Stimulated activated naive B cell treated with anti-CD40 and anti-IgM and Interleukin-4, amounts not matched to agents 10 μg/mL and 1 μg/mL and 100 μg/mL, for 72 hours (primary cell): ENCODE measurements around the gene AGBL4.
"Not testable (repeated sequence)": the region's sequence is repeated elsewhere in the genome, so short reads cannot be mapped to it uniquely, and the experiment has no call there.

Source experiments
- ATAC-seq, 2 donors: fragments of 150-1000 bp; cut with Tn5 transposase; replicated peaks; 2 replicates each; pipeline ENCODE4 v1.10.0; 2021; ENCODE audit warnings: moderate library complexity in 1 of 2
- DNase-seq: peaks from one replicate; pipeline ENCODE4 v3.0.0; 2021
- H3K27ac Mint-ChIP-seq: one replicate; pipeline ENCODE4 v1.8.0; 2022; ENCODE audit warnings: mild to moderate bottlenecking, mixed read lengths
- H3K27me3 Mint-ChIP-seq, 2 donors: one replicate each; pipeline ENCODE4 v1.8.0; 2022; ENCODE audit warnings: mixed read lengths in 2 of 2
- H3K36me3 Mint-ChIP-seq, 2 donors: one replicate each; pipeline ENCODE4 v1.8.0; 2022; ENCODE audit warnings: mixed read lengths in 2 of 2, mild to moderate bottlenecking in 1 of 2
- H3K4me1 Mint-ChIP-seq, 2 donors: one replicate each; pipeline ENCODE4 v1.8.0; 2022; ENCODE audit warnings: mixed read lengths in 2 of 2, mild to moderate bottlenecking in 1 of 2
- H3K4me3 Mint-ChIP-seq, 2 donors: one replicate each; pipeline ENCODE4 v1.8.0; 2022; ENCODE audit warnings: mild to moderate bottlenecking in 2 of 2, mixed read lengths in 2 of 2, moderate library complexity in 1 of 2
- H3K9me3 Mint-ChIP-seq, 2 donors: one replicate each; pipeline ENCODE4 v1.8.0; 2022; ENCODE audit warnings: mixed read lengths in 2 of 2, mild to moderate bottlenecking in 1 of 2

Gene AGBL4

DNA sequence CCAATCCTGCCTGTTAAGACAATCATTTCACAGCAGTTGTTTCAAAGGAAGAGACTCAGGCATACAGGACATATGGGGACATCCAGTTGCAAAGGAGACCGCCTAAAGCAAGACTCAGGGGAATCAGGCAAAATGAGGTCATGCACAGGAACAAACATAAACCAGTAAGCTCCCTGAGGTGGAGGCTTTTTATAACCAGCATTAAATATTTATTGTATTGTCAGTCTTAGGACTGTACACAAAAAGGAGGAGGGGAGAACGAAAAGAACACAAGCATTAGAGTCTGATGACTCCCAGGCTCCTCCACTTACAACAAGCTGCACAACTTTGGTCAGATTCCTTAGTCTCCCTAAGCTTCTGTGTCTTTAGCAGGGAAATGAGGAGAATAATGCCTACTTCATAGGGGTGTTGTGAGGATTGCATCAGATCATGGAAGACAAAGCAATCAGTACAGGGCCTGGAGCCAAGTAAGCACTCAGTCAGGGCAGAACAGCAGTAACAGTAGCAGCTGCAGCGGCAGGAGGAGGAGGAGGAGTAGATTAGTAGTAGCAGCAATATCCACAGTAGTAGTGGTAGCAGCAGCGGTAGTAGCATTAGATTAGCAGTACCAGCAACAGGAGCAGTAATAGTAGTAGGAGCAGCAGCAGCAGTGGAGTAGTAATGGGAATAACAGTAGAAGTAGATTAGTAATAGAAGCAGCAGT is 1497.6 kb downstream of the AGBL4 start:
- no peak for DNase-seq
- no peak for ATAC-seq
- Mint-ChIP-seq H3K9me3 (no peaks in the 10 kb centered on the region), H3K27ac (no peak overlapping the region), H3K27me3 (peaks cover 16 to 26% of the 10 kb centered on the region in 2 donors), H3K36me3 (no peaks in the 10 kb centered on the region), H3K4me1 (no peaks in the 10 kb centered on the region), H3K4me3 (no peak overlapping the region)

DNA sequence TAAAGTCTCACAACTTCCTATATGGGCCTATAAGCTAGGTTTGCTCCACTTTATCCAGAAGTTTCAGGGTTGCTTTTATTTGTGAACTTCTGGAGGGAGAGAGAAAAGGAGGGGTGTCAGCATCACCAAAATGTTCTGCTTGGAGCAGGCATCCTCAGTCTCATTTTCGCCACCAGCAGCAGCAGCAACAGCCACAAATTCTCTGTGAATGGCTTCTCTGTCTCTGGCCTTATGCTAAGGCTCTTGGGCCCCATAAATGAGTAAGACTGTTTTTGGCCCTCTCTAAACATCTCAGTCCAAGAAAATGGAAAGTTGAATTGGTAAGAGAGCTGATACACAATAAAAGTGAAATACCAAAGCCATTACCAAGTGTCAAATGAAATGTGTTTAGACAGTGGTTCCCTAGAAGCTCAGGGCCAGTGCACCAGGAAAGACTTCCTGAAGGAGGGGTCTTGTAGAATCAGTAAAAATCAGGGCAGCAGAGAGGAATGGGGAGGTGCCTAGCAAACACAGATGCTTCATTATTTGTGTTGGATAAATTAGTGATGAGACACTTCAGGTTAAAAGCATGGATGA is 1498.8 kb downstream of the AGBL4 start:
- no peak overlapping the region for H3K27ac Mint-ChIP-seq
- H3K36me3 Mint-ChIP-seq = no peaks in the 10 kb centered on the region
- no peak overlapping the region for H3K4me3 Mint-ChIP-seq
- H3K4me1 Mint-ChIP-seq = no peaks in the 10 kb centered on the region
- H3K9me3 Mint-ChIP-seq = no peaks in the 10 kb centered on the region
- peaks cover 16 to 31% of the 10 kb centered on the region in 2 donors for H3K27me3 Mint-ChIP-seq
- no peak for ATAC-seq
- no peak for DNase-seq

DNA sequence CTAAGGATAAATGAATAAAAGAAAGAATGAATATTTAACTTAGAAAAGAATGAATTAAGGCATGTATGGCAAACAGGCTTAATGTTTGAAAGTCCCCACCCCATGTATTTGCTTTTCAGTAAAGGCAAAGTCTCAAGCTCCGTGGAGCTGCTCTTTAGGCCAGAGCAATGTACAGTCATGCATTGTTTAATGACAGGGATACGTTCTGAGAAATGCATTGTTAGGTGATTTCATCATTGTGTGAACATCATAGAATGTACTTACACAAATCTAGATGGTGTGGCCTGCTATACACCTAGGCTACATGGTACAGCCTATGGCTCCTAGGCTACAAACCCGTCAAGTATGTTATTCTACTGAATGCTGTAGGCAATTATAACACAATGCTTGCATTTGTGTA is 1500.2 kb downstream of the AGBL4 start:
- Mint-ChIP-seq H3K4me1 (no peaks in the 10 kb centered on the region), H3K27ac (no peak overlapping the region), H3K4me3 (no peak overlapping the region), H3K9me3 (no peaks in the 10 kb centered on the region), H3K36me3 (no peaks in the 10 kb centered on the region), H3K27me3 (peaks cover 17 to 30% of the 10 kb centered on the region in 2 donors)
- DNase-seq (no peak), ATAC-seq (no peak)

DNA sequence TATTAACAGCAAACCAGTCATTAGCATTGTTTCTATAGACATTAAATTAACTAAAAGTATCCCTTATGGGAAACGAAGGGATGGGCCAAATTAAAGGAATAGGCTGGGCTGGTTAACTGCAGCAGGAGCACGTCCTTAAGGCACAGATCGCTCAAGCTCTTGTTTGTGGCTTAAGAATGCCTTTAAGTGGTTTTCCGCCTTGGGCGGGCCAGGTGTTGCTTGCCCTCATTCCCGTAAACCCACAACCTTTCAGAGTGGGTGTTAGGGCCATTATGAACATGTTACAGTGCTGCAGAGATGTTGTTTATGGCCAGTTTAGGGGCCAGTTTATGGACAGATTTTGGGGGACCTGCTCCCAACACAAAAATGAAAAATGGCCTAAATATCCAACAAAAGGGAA is 1503.9 kb downstream of the AGBL4 start:
- not testable (repeated sequence) for H3K9me3 Mint-ChIP-seq, ATAC-seq, H3K27ac Mint-ChIP-seq, DNase-seq, H3K36me3 Mint-ChIP-seq, H3K4me1 Mint-ChIP-seq, H3K4me3 Mint-ChIP-seq
- peaks cover 7 to 16% of the 10 kb centered on the region in 2 donors for H3K27me3 Mint-ChIP-seq

DNA sequence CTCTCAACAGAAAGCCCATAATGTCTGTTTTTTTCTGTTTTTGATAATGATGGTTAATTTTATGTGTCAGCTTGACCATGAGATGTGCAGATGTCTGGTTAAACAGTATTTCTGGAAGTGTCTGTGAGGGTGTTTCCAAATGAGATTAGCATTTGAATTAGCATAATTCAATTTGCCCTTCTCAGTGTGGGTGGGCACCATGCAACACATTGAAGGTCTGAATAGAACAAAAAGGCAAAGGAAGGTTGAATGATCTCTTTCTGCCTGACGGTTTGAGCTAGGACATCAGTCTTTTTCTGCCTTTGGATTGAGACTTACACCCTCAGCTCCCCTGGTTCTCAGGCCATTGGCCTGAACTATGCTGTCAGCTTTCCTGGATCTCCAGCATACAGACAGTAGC is 1516.9 kb downstream of the AGBL4 start:
- H3K27ac Mint-ChIP-seq = no peak overlapping the region
- no peak overlapping the region for H3K4me3 Mint-ChIP-seq
- DNase-seq (no peak), ATAC-seq (no peak)
- no peaks in the 10 kb centered on the region for H3K9me3 Mint-ChIP-seq
- peaks cover 5 to 33% of the 10 kb centered on the region in 2 donors for H3K27me3 Mint-ChIP-seq
- no peaks in the 10 kb centered on the region for H3K36me3 Mint-ChIP-seq
- H3K4me1 Mint-ChIP-seq = no peaks in the 10 kb centered on the region

DNA sequence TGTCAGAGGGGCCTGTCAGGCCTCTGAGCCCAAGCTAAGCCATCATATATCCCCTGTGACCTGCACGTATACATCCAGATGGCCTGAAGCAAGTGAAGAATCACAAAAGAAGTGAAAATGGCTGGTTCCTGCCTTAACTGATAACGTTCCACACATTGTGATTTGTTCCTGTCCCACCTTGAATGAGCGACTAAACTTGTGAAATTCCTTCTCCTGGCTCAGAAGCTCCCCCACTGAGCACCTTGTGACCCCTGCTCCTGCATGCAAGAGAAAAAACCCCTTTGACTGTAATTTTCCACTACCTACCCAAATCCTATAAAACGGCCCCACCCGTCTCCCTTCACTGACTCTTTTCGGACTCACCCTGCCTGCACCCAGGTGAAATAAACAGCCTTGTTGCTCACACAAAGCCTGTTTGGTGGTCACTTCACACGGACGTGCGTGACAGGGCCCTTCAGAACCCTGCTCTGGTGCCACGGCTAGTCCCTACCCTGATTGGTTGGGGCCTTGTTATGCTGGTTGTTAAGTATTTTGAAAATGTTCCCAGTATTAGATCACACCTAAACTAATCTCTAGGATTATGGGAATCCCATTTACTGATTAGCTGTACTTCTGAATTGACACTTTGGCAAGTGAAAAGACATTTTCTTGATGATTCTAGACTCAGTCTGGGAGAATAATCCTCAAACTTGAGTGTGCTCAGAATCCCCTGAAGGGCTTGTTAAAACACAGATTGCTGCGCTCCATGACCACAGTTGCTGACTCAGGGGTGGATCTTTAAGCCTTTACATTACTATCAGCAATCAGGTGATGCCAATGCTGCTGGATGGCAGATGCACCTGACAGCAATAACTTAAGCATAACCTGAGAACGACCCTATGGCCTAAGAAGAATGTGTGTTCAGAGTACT is 1523.0 kb downstream of the AGBL4 start:
- Mint-ChIP-seq H3K27ac (no peak overlapping the region), H3K4me3 (no peak overlapping the region)
- no peak for ATAC-seq

DNA sequence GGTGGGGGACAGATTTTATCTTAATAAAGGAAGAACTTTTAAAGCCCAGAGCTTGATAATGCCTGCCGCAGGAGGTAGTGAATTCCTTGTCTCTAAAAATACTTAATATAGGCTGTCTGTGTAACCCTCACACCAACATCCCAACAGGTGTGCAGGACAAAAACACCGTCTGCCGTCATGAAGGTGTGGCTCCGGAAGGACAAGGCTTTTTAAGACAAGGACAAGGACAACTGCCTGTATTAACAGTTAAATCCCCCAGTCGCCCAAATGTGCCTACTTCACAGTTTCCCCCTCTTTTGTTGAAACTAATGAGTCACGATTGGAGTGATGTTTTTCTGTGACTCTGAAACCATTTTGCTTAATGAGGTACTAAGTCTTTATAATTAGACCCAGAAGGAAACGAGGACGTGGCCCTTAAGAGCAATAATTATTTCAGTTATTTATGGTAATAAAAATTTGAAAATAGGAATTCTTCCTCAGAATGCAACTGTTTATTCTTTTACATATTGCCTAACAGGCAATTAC is 1524.5 kb downstream of the AGBL4 start:
- H3K27ac Mint-ChIP-seq = no peak overlapping the region
- DNase-seq = no peak
- ATAC-seq = no peak
- no peaks in the 10 kb centered on the region for H3K36me3 Mint-ChIP-seq
- no peaks in the 10 kb centered on the region for H3K9me3 Mint-ChIP-seq
- no peak overlapping the region for H3K4me3 Mint-ChIP-seq
- peaks cover 4 to 9% of the 10 kb centered on the region in 2 donors for H3K4me1 Mint-ChIP-seq
- peaks cover 5 to 9% of the 10 kb centered on the region in 2 donors for H3K27me3 Mint-ChIP-seq

More for the DNA sequence above, 1523.0 kb downstream of the AGBL4 start:
- Mint-ChIP-seq H3K4me1 (peaks cover 4 to 9% of the 10 kb centered on the region in 2 donors), H3K36me3 (no peaks in the 10 kb centered on the region), H3K27me3 (peaks cover 5 to 9% of the 10 kb centered on the region in 2 donors), H3K9me3 (no peaks in the 10 kb centered on the region)
- no peak for DNase-seq

DNA sequence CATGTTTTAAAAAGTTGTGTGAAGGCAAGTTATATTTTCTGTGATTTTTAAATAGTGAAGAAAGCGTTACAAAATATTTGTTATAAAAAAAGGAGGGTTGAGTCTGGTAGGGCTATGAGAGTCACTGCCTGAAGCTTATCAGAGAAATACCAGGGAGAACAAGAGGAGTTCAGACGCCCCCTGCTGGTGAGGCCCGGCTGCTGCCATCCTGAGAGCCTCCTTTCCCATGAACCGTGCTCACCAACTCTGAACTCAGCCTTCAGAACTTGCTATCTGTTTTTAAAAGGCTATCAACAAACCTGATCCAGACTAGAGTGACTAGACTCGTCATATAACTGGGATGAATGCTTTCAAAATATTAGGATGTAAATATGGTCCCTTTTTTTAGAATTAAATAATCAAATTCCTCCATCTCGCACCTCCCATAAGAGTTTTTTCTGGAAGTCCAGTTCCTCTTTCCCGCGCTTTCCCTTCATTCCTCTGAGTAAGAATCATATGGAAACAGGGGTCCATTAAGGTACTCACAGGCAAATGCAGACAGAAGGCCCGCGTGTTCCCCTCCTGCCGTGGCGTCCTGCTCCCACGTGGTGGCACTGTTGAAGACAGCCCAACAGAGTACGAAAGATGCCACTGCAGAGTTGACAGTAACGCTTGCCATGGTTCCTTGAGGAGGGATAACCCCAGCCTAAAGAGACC is 1525.5 kb downstream of the AGBL4 start:
- H3K27ac Mint-ChIP-seq = no peak overlapping the region
- DNase-seq (peak; percentile 45), ATAC-seq (peak; percentile 94)
- no peaks in the 10 kb centered on the region for H3K36me3 Mint-ChIP-seq
- H3K4me1 Mint-ChIP-seq = peaks cover 4 to 9% of the 10 kb centered on the region in 2 donors
- H3K9me3 Mint-ChIP-seq = no peaks in the 10 kb centered on the region
- H3K27me3 Mint-ChIP-seq = peaks cover 5 to 9% of the 10 kb centered on the region in 2 donors
- H3K4me3 Mint-ChIP-seq = peak overlapping the region in 1 of 2 donors; percentile 23

DNA sequence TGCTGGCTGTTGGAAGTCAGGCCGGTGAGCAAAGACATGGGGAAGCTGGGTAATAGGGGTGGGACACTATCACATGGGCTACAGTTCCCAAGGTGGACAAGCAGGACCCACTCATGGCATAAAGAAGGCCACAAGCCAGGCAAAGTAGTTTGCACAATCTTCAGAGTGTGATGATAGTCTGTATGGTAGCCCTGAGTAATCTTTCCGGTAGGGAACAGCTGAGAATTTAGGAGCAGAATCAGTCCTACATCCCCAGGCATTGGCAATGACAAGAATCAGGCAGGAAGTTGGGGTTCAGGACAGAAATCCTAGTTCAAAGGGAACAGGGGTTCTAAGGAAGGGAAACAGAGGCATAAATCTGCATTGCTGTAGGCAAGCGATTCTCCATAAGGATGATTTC is 1527.8 kb downstream of the AGBL4 start:
- Mint-ChIP-seq H3K27me3 (peaks cover 15% of the 10 kb centered on the region in 2 donors), H3K36me3 (no peaks in the 10 kb centered on the region), H3K27ac (no peak overlapping the region), H3K9me3 (no peaks in the 10 kb centered on the region), H3K4me1 (peaks cover 4 to 9% of the 10 kb centered on the region in 2 donors), H3K4me3 (no peak overlapping the region)
- no peak for DNase-seq
- ATAC-seq = no peak

DNA sequence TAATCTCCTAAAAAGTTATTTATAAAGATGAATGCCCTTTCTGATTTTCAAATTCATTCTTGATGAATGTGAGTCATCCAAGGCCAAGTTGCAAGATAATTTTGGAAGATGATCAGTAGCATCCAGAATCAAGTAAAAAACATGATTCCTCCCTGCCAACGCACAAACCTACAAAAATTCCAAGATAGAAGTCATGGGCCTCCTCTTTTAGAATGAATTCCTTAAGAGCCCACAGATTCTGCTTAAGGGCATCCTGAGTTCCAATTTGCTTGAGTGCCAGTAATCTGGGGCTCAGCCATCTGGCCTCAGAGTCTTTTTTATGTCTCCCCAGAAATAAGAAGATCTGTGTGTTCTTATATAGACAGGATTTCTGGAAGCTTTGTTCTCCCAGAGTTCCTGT is 1528.6 kb downstream of the AGBL4 start:
- no peaks in the 10 kb centered on the region for H3K36me3 Mint-ChIP-seq
- H3K4me1 Mint-ChIP-seq = peaks cover 0 to 9% of the 10 kb centered on the region in 2 donors

DNA sequence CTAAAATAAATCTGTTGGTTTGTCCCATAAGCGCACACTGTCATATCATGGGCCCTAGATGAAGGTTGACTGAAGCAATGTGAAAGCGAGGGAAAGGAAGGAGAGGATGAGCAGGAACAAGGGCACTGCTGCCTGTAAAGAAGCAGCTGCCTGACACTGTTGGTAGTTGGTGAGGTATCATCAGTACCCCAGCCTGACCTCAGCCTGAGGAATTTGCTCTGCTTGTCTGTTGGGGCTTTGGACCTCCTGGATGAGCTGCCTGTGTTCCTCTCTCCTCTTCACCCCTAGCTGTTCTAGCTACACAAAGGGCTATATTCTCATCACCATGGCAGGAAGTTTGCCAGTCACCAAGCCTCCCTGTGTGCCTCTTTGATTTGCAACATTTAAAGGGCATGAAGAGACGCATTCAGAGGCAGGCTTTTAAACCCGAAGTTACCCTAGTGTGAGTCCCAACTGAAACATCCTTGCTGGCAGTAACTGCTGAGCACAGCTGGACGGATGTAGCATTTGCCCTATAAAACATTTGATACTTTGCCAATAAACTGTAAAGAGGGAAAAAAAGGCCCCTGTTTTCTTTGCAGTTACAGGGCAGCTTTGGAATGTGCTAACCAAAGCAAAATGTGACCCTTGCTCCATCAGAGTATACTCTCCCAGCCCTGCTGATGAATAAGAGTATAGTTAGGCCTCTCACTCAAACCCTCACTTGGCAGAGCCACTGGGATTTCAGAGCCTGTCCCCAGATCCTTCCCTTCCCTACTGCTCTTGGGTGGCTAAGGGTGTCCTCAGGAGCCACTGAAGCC is 1529.6 kb downstream of the AGBL4 start:
- no peak overlapping the region for H3K4me3 Mint-ChIP-seq
- no peaks in the 10 kb centered on the region for H3K9me3 Mint-ChIP-seq
- H3K4me1 Mint-ChIP-seq = peaks cover 0 to 9% of the 10 kb centered on the region in 2 donors
- no peaks in the 10 kb centered on the region for H3K36me3 Mint-ChIP-seq
- DNase-seq = no peak
- ATAC-seq = no peak
- no peak overlapping the region for H3K27ac Mint-ChIP-seq
- H3K27me3 Mint-ChIP-seq = peaks cover 15 to 20% of the 10 kb centered on the region in 2 donors

More for the DNA sequence above, 1528.6 kb downstream of the AGBL4 start:
- Mint-ChIP-seq H3K27me3 (peaks cover 15 to 20% of the 10 kb centered on the region in 2 donors), H3K27ac (no peak overlapping the region), H3K9me3 (no peaks in the 10 kb centered on the region), H3K4me3 (no peak overlapping the region)
- DNase-seq = no peak
- ATAC-seq = no peak

DNA sequence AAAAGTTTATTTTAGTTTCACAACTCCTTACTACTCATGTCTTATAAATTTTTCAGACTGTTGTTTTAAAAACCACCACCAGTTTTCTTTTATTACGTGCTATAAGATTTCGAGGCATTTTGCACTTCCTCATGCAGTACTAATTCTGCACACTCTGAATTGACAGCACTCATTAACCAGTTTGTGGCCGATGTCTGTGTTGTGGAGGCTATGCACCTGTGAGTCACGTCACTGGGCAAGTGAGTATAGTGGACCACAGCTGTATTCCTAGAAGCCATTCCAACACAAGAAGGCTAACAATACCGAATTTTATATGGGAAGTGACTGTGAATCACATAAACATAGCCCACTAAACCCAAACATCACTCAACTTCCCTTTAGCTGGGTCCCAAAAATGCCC is 1530.7 kb downstream of the AGBL4 start:
- Mint-ChIP-seq H3K9me3 (no peaks in the 10 kb centered on the region), H3K4me3 (no peak overlapping the region), H3K27me3 (peaks cover 6 to 15% of the 10 kb centered on the region in 2 donors), H3K36me3 (no peaks in the 10 kb centered on the region), H3K27ac (no peak overlapping the region), H3K4me1 (peaks cover 0 to under 1% of the 10 kb centered on the region in 2 donors)
- no peak for DNase-seq
- no peak for ATAC-seq

DNA sequence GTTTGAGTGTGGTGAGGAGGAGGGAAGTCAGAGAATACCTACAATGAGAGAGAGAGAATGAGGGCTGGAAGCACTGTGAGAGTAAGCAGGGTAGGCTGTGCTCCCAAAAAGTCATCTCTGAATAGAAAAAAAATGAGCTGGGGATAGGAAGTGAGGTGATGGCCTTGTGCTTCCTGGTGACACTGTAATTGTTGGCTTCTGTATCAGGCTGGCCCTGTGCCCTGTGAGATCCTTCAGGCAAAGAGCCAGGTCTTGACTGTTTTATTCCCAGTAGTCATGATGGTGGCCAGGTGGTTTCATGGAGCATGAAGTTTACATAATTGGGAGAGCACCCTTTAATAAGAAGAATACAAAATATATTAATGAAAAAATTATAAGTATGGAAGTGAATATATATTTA is 1531.4 kb downstream of the AGBL4 start:
- H3K27me3 Mint-ChIP-seq = peaks cover 6 to 15% of the 10 kb centered on the region in 2 donors
- DNase-seq (no peak), ATAC-seq (no peak)
- H3K27ac Mint-ChIP-seq = no peak overlapping the region
- H3K9me3 Mint-ChIP-seq = no peaks in the 10 kb centered on the region
- H3K4me3 Mint-ChIP-seq = no peak overlapping the region
- H3K36me3 Mint-ChIP-seq = no peaks in the 10 kb centered on the region
- no peaks in the 10 kb centered on the region for H3K4me1 Mint-ChIP-seq
